A673 (cell line): Measurements from ENCODE around the gene ZNF680.

Experiments used
- EZH2 ChIP-seq: fragments of 200-600 bp; sonication (generic); IDR thresholded peaks from 2 replicates; pipeline ENCODE4 v1.6.1; 2017; ENCODE audit warnings: borderline replicate concordance, low read depth, mild to moderate bottlenecking, mixed read lengths, antibody characterized with exemption, low read length; ENCODE audit not compliant: poor library complexity, severe bottlenecking
- TF ChIP-seq, protein P1 (sequence below): fragments of 300-800, 200-600 bp; sonication (generic); conservative IDR thresholded peaks from 2 replicates; pipeline ENCODE4 v1.5.1; 2017; ENCODE audit warnings: low read depth, mild to moderate bottlenecking, antibody characterized with exemption, low read length, moderate library complexity, mixed read lengths

DNA sequence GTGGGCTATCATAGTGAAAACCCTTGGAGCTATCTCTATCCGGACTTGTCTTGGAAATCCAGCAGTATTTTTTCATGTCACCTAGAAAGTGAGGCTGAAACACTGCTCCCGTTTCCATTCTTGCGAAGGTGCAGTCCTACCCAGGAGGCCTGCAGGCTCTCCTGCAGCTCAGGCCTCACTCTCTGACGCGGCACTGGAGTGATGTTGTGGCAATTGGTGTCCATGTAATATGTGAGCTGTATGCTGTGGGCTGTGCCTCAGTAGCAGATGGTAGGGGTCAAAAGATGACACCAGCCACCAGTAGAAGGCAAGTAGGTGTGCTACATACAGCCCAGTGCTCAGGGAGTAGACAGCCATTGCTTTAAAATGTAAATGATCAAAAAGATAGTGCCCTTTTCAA is 28.1 kb upstream of the ZNF680 start:
- TF ChIP-seq, protein P1, sequence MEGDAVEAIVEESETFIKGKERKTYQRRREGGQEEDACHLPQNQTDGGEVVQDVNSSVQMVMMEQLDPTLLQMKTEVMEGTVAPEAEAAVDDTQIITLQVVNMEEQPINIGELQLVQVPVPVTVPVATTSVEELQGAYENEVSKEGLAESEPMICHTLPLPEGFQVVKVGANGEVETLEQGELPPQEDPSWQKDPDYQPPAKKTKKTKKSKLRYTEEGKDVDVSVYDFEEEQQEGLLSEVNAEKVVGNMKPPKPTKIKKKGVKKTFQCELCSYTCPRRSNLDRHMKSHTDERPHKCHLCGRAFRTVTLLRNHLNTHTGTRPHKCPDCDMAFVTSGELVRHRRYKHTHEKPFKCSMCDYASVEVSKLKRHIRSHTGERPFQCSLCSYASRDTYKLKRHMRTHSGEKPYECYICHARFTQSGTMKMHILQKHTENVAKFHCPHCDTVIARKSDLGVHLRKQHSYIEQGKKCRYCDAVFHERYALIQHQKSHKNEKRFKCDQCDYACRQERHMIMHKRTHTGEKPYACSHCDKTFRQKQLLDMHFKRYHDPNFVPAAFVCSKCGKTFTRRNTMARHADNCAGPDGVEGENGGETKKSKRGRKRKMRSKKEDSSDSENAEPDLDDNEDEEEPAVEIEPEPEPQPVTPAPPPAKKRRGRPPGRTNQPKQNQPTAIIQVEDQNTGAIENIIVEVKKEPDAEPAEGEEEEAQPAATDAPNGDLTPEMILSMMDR, result no peak
- no peak for TF ChIP-seq EZH2
